ENCODE data around the gene SCFD2.
"Not testable (repeated sequence)": the region's sequence is repeated elsewhere in the genome, so short reads cannot be mapped to it uniquely, and the experiment has no call there.

DNA sequence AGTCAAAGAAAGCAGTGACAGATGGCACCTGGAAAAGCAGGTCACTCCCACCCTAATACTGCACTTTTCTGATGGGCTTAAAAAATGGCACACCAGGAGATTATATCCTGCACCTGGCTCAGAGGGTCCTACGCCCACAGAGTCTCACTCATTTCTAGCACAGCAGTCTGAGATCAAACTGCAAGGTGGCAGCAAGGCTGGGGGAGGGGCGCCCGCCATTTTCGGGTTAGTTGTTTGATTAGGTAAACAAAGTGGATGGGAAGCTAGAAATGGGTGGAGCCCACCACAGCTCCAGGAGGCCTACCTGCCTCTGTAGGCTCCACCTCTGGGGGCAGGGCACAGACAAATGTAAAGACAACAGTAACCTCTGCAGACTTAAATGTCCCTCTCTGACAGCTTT, 188.1 kb downstream of the SCFD2 start:
- not testable (repeated sequence) for TF ChIP-seq YY1 (IDR thresholded peaks at IDR 0.05; ENCODE audit: insufficient read depth, insufficient read length); ZNF274 (IDR thresholded peaks at IDR 0.05; ENCODE audit: low read depth, low read length); SUZ12 (IDR thresholded peaks at IDR 0.05; ENCODE audit: extremely low read depth, insufficient read depth, insufficient read length)
